Endothelial cell of umbilical vein (primary cell): ENCODE data around the gene TFRC. TPM values are rescaled to one million over a fixed set of nuclear protein-coding genes. Genes with fewer than 3 reads are reported as not detected.

Experiments used
- BruUV-seq: library from RNA; stranded (reverse); fragments of 400-500 nt; replicated peaks from 2 replicates; lab custom pipeline; 2021; lab: Mats Ljungman, UMichigan
- CTCF ChIA-PET: fragments of 300-600, 350-600 bp; sonication (Branson Sonifier 250); formaldehyde crosslinking; loops from one replicate; lab custom pipeline; 2021; ENCODE audit warnings: antibody characterized with exemption, inconsistent platforms; lab: Charles Lee
- POLR2A ChIA-PET: fragments of 300-600, 350-600 bp; sonication (Branson Sonifier 250); formaldehyde crosslinking; loops from one replicate; lab custom pipeline; 2021; ENCODE audit warnings: antibody characterized with exemption, inconsistent platforms; lab: Charles Lee
- DNase-seq: peaks from one replicate; pipeline ENCODE4 v3.0.0-alpha.2; 2011; ENCODE audit warnings: low read depth, low spot score
- FAIRE-seq: peaks from 2 replicates; lab custom pipeline; 2011; peaks lifted over from hg19 to GRCh38; lab: Jason Lieb, UNC
- H2AFZ ChIP-seq: 2 replicates; pipeline ENCODE4 v1.6.0; 2012; ENCODE audit warnings: low read depth, low read length, control low read depth, inconsistent platforms
- H3K27ac ChIP-seq: 2 replicates; pipeline ENCODE4 v1.5.1; 2011; ENCODE audit warnings: low read depth, mild to moderate bottlenecking, control low read depth, low read length, moderate library complexity; ENCODE audit not compliant: insufficient read depth
- H3K27me3 ChIP-seq, 2 experiments: 2 replicates each; pipeline versions ENCODE4 v1.6.0 to v1.6.1; 2011; ENCODE audit warnings: low read length in 2 of 2, mixed read lengths in 1 of 2; ENCODE audit not compliant: control insufficient read depth in 2 of 2, insufficient read depth in 2 of 2
- H3K36me3 ChIP-seq, 2 experiments: 2 replicates in 1 of 2; 3 replicates in 1 of 2; pipeline ENCODE4 v1.5.1; 2011; ENCODE audit warnings: low read length in 2 of 2, mild to moderate bottlenecking in 1 of 2, moderate library complexity in 1 of 2; ENCODE audit not compliant: control insufficient read depth in 2 of 2, insufficient read depth in 2 of 2; ENCODE audit errors: extremely low read depth in 1 of 2
- H3K4me1 ChIP-seq: 3 replicates; pipeline ENCODE4 v1.5.1; 2011; ENCODE audit warnings: mild to moderate bottlenecking, low read length; ENCODE audit not compliant: control insufficient read depth, insufficient read depth; ENCODE audit errors: extremely low read depth
- H3K4me2 ChIP-seq: 2 replicates; pipeline ENCODE4 v1.6.1; 2011; ENCODE audit warnings: low read length, control low read depth, mixed read lengths; ENCODE audit not compliant: insufficient read depth
- H3K4me3 ChIP-seq, 3 experiments: fragments of 200-600 bp in 1 of 3; sonication (generic), shearing (Covaris generic) in 1 of 3; replicated peaks in 1 of 3; 2 replicates each; pipeline ENCODE4 v1.5.1; 2011 to 2016; ENCODE audit warnings: control low read depth in 3 of 3, low read length in 3 of 3, mild to moderate bottlenecking in 2 of 3, inconsistent platforms in 1 of 3, low read depth in 1 of 3, moderate library complexity in 1 of 3; ENCODE audit not compliant: insufficient read depth in 1 of 3
- H3K79me2 ChIP-seq: 2 replicates; pipeline ENCODE4 v1.6.0; 2012; ENCODE audit warnings: low read length, inconsistent platforms; ENCODE audit not compliant: control insufficient read depth, insufficient read depth
- H3K9ac ChIP-seq: replicated peaks from 2 replicates; pipeline ENCODE3; 2011; ENCODE audit warnings: low read length, control low read depth; ENCODE audit not compliant: insufficient read depth; ENCODE audit errors: extremely low read depth
- H3K9me1 ChIP-seq: replicated peaks from 3 replicates; pipeline ENCODE4 v1.6.0; 2011; ENCODE audit warnings: mild to moderate bottlenecking, low read length; ENCODE audit not compliant: control insufficient read depth, insufficient read depth; ENCODE audit errors: extremely low read depth
- H3K9me3 ChIP-seq: replicated peaks from 2 replicates; pipeline ENCODE4 v1.5.1; 2012; ENCODE audit warnings: low read length, inconsistent platforms; ENCODE audit not compliant: control insufficient read depth, insufficient read depth
- H4K20me1 ChIP-seq: replicated peaks from 2 replicates; pipeline ENCODE3; 2011; ENCODE audit warnings: mild to moderate bottlenecking, low read length; ENCODE audit not compliant: control insufficient read depth, insufficient read depth; ENCODE audit errors: extremely low read depth
- CTCF ChIP-seq, 2 donors: IDR thresholded peaks; 1 replicate in 1 of 2; 2 replicates in 1 of 2; pipeline ENCODE4 v1.5.1; 2011; ENCODE audit warnings: low read length in 2 of 2, mild to moderate bottlenecking in 2 of 2, moderate library complexity in 2 of 2, control low read depth in 1 of 2, inconsistent platforms in 1 of 2, low read depth in 1 of 2; ENCODE audit not compliant: insufficient read depth in 1 of 2; ENCODE audit errors: extremely low read depth in 1 of 2
- EZH2 ChIP-seq: IDR thresholded peaks from 2 replicates; pipeline ENCODE4 v1.6.1; 2012; ENCODE audit warnings: borderline replicate concordance, low read depth, mild to moderate bottlenecking, moderate library complexity, low read length, inconsistent platforms; ENCODE audit not compliant: severe bottlenecking
- FOS ChIP-seq: IDR thresholded peaks from 2 replicates; pipeline ENCODE4 v1.6.1; 2011; ENCODE audit warnings: mild to moderate bottlenecking, low read length, moderate library complexity, borderline replicate concordance; ENCODE audit not compliant: insufficient read depth
- JUN ChIP-seq: IDR thresholded peaks from 2 replicates; pipeline ENCODE4 v1.6.1; 2011; ENCODE audit warnings: borderline replicate concordance, low read depth; ENCODE audit not compliant: insufficient read length, insufficient read depth
- MAX ChIP-seq: IDR thresholded peaks from 2 replicates; pipeline ENCODE4 v1.6.1; 2011; ENCODE audit not compliant: insufficient read depth, insufficient read length
- MYC ChIP-seq: IDR thresholded peaks from one replicate; pipeline ENCODE4 v1.6.1; 2011; ENCODE audit warnings: mild to moderate bottlenecking, low read depth, low read length
- POLR2A ChIP-seq: IDR thresholded peaks from 2 replicates; pipeline ENCODE4 v1.6.1; 2012; ENCODE audit warnings: low read depth, mild to moderate bottlenecking, control low read depth, low read length
- POLR2AphosphoS5 ChIP-seq: IDR thresholded peaks from 2 replicates; pipeline ENCODE4 v1.6.1; 2012; ENCODE audit warnings: low read depth, mild to moderate bottlenecking, control low read depth, low read length, moderate library complexity; ENCODE audit not compliant: insufficient read depth
- dilution Hi-C: fragments of 300-500 bp; cut with MboI; formaldehyde crosslinking; loops from one replicate; pipeline ENCODE4 v1.15.0; 2019; ENCODE audit warnings: low sequenced_read_pairs; ENCODE audit not compliant: extremely low pct_ligation_motif_present
- intact Hi-C: fragments of 100-400 bp; cut with micrococcal nuclease; formaldehyde crosslinking; loops from one replicate; pipeline ENCODE4 v1.10.0; 2022
- polyA plus RNA-seq, 4 experiments: library from polyadenylated mRNA; depleted of rRNA in 3 of 4; stranded (reverse) in 3 of 4; unstranded in 1 of 4; fragments of >200 nt; gene quantifications; 2 replicates each; pipeline versions ENCODE4 v1.2.1 to v1.2.3, GENCODE V29; 2011 to 2012; ENCODE audit warnings: missing spikeins in 1 of 4
- total RNA-seq: library from RNA; stranded (reverse); gene quantifications from 2 replicates; pipeline ENCODE4 v1.2.3, GENCODE V29; 2021

TFRC gene
- total and polyA plus RNA-seq, 2 donors (not counting 3 experiments of a cell fraction or from before 2014, with no cell fraction given): 14.1 to 69.6 TPM

GRCh38 chr3:196115678-196116083, 33.8 kb upstream of the TFRC start:
- Histone ChIP-seq H3K9me1 (no peaks in the 10 kb centered on the region), H3K36me3 (no peaks in the 10 kb centered on the region), H3K4me1 (no peaks in the 10 kb centered on the region), H3K9ac (no peak overlapping the region), H3K27ac (no peak overlapping the region), H2AFZ (no peak overlapping the region), H3K4me2 (no peak overlapping the region), H4K20me1 (no peaks in the 10 kb centered on the region), H3K79me2 (no peaks in the 10 kb centered on the region), H3K4me3 (no peak overlapping the region), H3K27me3 (peaks cover 0 to 7% of the 10 kb centered on the region in 2 experiments), H3K9me3 (no peaks in the 10 kb centered on the region)
- BruUV-seq: no TSS peak
- no peak for DNase-seq
- dilution Hi-C loops: no loop called here
- ChIA-PET POLR2A (no interaction called here), CTCF (no interaction called here)
- intact Hi-C loops: no loop called here
- no peak for FAIRE-seq
- TF ChIP-seq JUN: no peak
- no peak for TF ChIP-seq MAX
- TF ChIP-seq FOS: no peak
- no peak for TF ChIP-seq POLR2A
- no peak for TF ChIP-seq CTCF (IDR thresholded peaks at IDR 0.05; ENCODE audit: extremely low read depth in 1 of 2, insufficient read depth in 1 of 2, low read depth in 1 of 2, low read length in 2 of 2)
- no peak for TF ChIP-seq EZH2
- no peak for TF ChIP-seq MYC
- TF ChIP-seq POLR2AphosphoS5: no peak
